ENCODE results near the gene PDLIM3. TPM values are rescaled to one million over a fixed set of nuclear protein-coding genes. Genes with fewer than 3 reads are reported as not detected.
"Not testable (repeated sequence)": the region's sequence is repeated elsewhere in the genome, so short reads cannot be mapped to it uniquely, and the experiment has no call there.

Gene PDLIM3
- total RNA-seq, 1 experiment from 2014 or later = 4.8 TPM

- ChIA-PET POLR2A (no interaction called here), CTCF (no interaction called here)
- intact Hi-C loops (cut with micrococcal nuclease; ENCODE audit: unreplicated experiment) = no loop called here
- H3K4me1 ChIP-seq = peaks cover 9% of the 10 kb centered on the region; the same call in 1 of the 2 replicates
- no peak for DNase-seq
- no peaks in the 10 kb centered on the region for H3K36me3 ChIP-seq (ENCODE audit: control insufficient read depth, insufficient read depth, low read length)
- TF ChIP-seq CTCF (IDR thresholded peaks at IDR 0.05; ENCODE audit: insufficient read depth in 1 of 2, low read depth in 1 of 2, low read length in 1 of 2, severe bottlenecking in 1 of 2, unreplicated experiment in 1 of 2) = no peak
- H3K4me3 ChIP-seq (ENCODE audit: low read depth, low read length) = no peak overlapping the region
- no peaks in the 10 kb centered on the region for H3K36me3 Mint-ChIP-seq (ENCODE audit: insufficient read depth, unreplicated experiment)
- H3K4me1 Mint-ChIP-seq (ENCODE audit: low read depth, unreplicated experiment) = no peaks in the 10 kb centered on the region
- no peaks in the 10 kb centered on the region for H3K27me3 Mint-ChIP-seq (ENCODE audit: insufficient read depth, unreplicated experiment)
- no peaks in the 10 kb centered on the region for H3K9me3 Mint-ChIP-seq (ENCODE audit: unreplicated experiment)
- no peaks in the 10 kb centered on the region for H3K9me3 ChIP-seq
- H3K27ac Mint-ChIP-seq (ENCODE audit: unreplicated experiment) = no peak overlapping the region
- H3K4me3 Mint-ChIP-seq (ENCODE audit: unreplicated experiment) = no peak overlapping the region
- no peaks in the 10 kb centered on the region for H3K27me3 ChIP-seq (replicated peaks; ENCODE audit: control insufficient read depth, insufficient read depth, low read length)
- no TSS peak for BruUV-seq (replicated peaks)
Measured at GRCh38 chr4:185512516-185512915, 22.8 kb downstream of the PDLIM3 start.

- intact Hi-C loops (cut with micrococcal nuclease; ENCODE audit: unreplicated experiment); H3K36me3 Mint-ChIP-seq (ENCODE audit: insufficient read depth, unreplicated experiment); H3K27ac Mint-ChIP-seq (ENCODE audit: unreplicated experiment); POLR2A ChIA-PET; H3K27me3 Mint-ChIP-seq (ENCODE audit: insufficient read depth, unreplicated experiment); H3K4me3 Mint-ChIP-seq (ENCODE audit: unreplicated experiment); H3K36me3 ChIP-seq (ENCODE audit: control insufficient read depth, insufficient read depth, low read length); DNase-seq; H3K27me3 ChIP-seq (replicated peaks; ENCODE audit: control insufficient read depth, insufficient read depth, low read length); BruUV-seq (replicated peaks); H3K4me1 ChIP-seq; H3K9me3 ChIP-seq; H3K4me3 ChIP-seq (ENCODE audit: low read depth, low read length); H3K4me1 Mint-ChIP-seq (ENCODE audit: low read depth, unreplicated experiment); H3K9me3 Mint-ChIP-seq (ENCODE audit: unreplicated experiment): not testable (repeated sequence)
- CTCF ChIA-PET = interaction anchor here (0.7 kb wide), 1 partner anchor 132 kb away, joined by 3 read pairs; no protein-coding TSS in a partner anchor
Measured at GRCh38 chr4:185511243-185511642, 24.1 kb downstream of the PDLIM3 start.

GRCh38 chr4:185510806-185511205 lies 24.5 kb downstream of the PDLIM3 start:
- Mint-ChIP-seq H3K4me1 (ENCODE audit: low read depth, unreplicated experiment) (no peaks in the 10 kb centered on the region), H3K9me3 (ENCODE audit: unreplicated experiment) (no peaks in the 10 kb centered on the region), H3K27me3 (ENCODE audit: insufficient read depth, unreplicated experiment) (no peaks in the 10 kb centered on the region), H3K4me3 (ENCODE audit: unreplicated experiment) (no peak overlapping the region), H3K27ac (ENCODE audit: unreplicated experiment) (no peak overlapping the region), H3K36me3 (ENCODE audit: insufficient read depth, unreplicated experiment) (no peaks in the 10 kb centered on the region)
- CTCF ChIA-PET = interaction anchor here (0.7 kb wide), 1 partner anchor 133 kb away, joined by 3 read pairs; no protein-coding TSS in a partner anchor
- POLR2A ChIA-PET = no interaction called here
- intact Hi-C loops (cut with micrococcal nuclease; ENCODE audit: unreplicated experiment) = no loop called here
- H3K9me3 ChIP-seq = no peaks in the 10 kb centered on the region
- DNase-seq = no peak
- H3K4me3 ChIP-seq (ENCODE audit: low read depth, low read length) = no peak overlapping the region
- no peaks in the 10 kb centered on the region for H3K36me3 ChIP-seq (ENCODE audit: control insufficient read depth, insufficient read depth, low read length)
- H3K4me1 ChIP-seq = peaks cover 9% of the 10 kb centered on the region; the same call in 1 of the 2 replicates
- H3K27me3 ChIP-seq (replicated peaks; ENCODE audit: control insufficient read depth, insufficient read depth, low read length) = no peaks in the 10 kb centered on the region
- BruUV-seq (replicated peaks) = no TSS peak
- TF ChIP-seq CTCF (IDR thresholded peaks at IDR 0.05; ENCODE audit: insufficient read depth in 1 of 2, low read depth in 1 of 2, low read length in 1 of 2, severe bottlenecking in 1 of 2, unreplicated experiment in 1 of 2) = no peak

GRCh38 chr4:185508181-185508580 lies 27.1 kb downstream of the PDLIM3 start:
- ChIA-PET POLR2A (no interaction called here), CTCF (no interaction called here)
- H3K27me3 ChIP-seq (replicated peaks; ENCODE audit: control insufficient read depth, insufficient read depth, low read length) = no peaks in the 10 kb centered on the region
- Mint-ChIP-seq H3K4me1 (ENCODE audit: low read depth, unreplicated experiment) (peaks cover 8% of the 10 kb centered on the region), H3K9me3 (ENCODE audit: unreplicated experiment) (no peaks in the 10 kb centered on the region), H3K27ac (ENCODE audit: unreplicated experiment) (no peak overlapping the region), H3K36me3 (ENCODE audit: insufficient read depth, unreplicated experiment) (no peaks in the 10 kb centered on the region), H3K27me3 (ENCODE audit: insufficient read depth, unreplicated experiment) (no peaks in the 10 kb centered on the region), H3K4me3 (ENCODE audit: unreplicated experiment) (no peak overlapping the region)
- no peaks in the 10 kb centered on the region for H3K36me3 ChIP-seq (ENCODE audit: control insufficient read depth, insufficient read depth, low read length)
- BruUV-seq (replicated peaks) = no TSS peak
- no peak overlapping the region for H3K4me3 ChIP-seq (ENCODE audit: low read depth, low read length)
- no peak for DNase-seq
- peaks cover 12% of the 10 kb centered on the region for H3K4me1 ChIP-seq
- no peaks in the 10 kb centered on the region for H3K9me3 ChIP-seq
- TF ChIP-seq CTCF (IDR thresholded peaks at IDR 0.05; ENCODE audit: insufficient read depth in 1 of 2, low read depth in 1 of 2, low read length in 1 of 2, severe bottlenecking in 1 of 2, unreplicated experiment in 1 of 2) = no peak
- intact Hi-C loops (cut with micrococcal nuclease; ENCODE audit: unreplicated experiment) = no loop called here
